ENCODE measurements around the gene SLC22A1.

SLC22A1 gene

GRCh38 chr6:160085713-160086505, 35.7 kb upstream of the SLC22A1 start:
- TF ChIP-seq YY1 (IDR thresholded peaks at IDR 0.05; ENCODE audit: low read depth), result no peak
- TF ChIP-seq CREB1 (IDR thresholded peaks at IDR 0.05; ENCODE audit: low read depth), result no peak
- TF ChIP-seq REST (IDR thresholded peaks at IDR 0.05; ENCODE audit: low read depth), result no peak
- no peak for TF ChIP-seq EP300 (IDR thresholded peaks at IDR 0.05; ENCODE audit: borderline replicate concordance)
- no peak for TF ChIP-seq FOXM1 (IDR thresholded peaks at IDR 0.05; ENCODE audit: borderline replicate concordance, low read depth)
- TF ChIP-seq TAF1 (IDR thresholded peaks at IDR 0.05; ENCODE audit: low read depth), result no peak
- TF ChIP-seq TCF12 (IDR thresholded peaks at IDR 0.05; ENCODE audit: low read depth), result no peak
- no peak for TF ChIP-seq CEBPB (IDR thresholded peaks at IDR 0.05)
- TF ChIP-seq USF1 (IDR thresholded peaks at IDR 0.05), result no peak
- TF ChIP-seq EGR1 (IDR thresholded peaks at IDR 0.05), result no peak
- no peak for TF ChIP-seq RAD21 (IDR thresholded peaks at IDR 0.05; ENCODE audit: low read depth)

- no peak for TF ChIP-seq TCF12 (IDR thresholded peaks at IDR 0.05; ENCODE audit: low read depth)
- TF ChIP-seq REST (IDR thresholded peaks at IDR 0.05; ENCODE audit: low read depth), result no peak
- TF ChIP-seq TAF1 (IDR thresholded peaks at IDR 0.05; ENCODE audit: low read depth), result no peak
- no peak for TF ChIP-seq EGR1 (IDR thresholded peaks at IDR 0.05)
- TF ChIP-seq NFIC (IDR thresholded peaks at IDR 0.05), result no peak
- TF ChIP-seq CEBPB (IDR thresholded peaks at IDR 0.05), result no peak
- TF ChIP-seq TEAD4 (IDR thresholded peaks at IDR 0.05), result no peak
- no peak for TF ChIP-seq MAX (IDR thresholded peaks at IDR 0.05)
- no peak for TF ChIP-seq FOXM1 (IDR thresholded peaks at IDR 0.05; ENCODE audit: borderline replicate concordance, low read depth)
- no peak for TF ChIP-seq CREB1 (IDR thresholded peaks at IDR 0.05; ENCODE audit: low read depth)
- no peak for TF ChIP-seq RAD21 (IDR thresholded peaks at IDR 0.05; ENCODE audit: low read depth)
- TF ChIP-seq YY1 (IDR thresholded peaks at IDR 0.05; ENCODE audit: low read depth), result no peak
Measured at GRCh38 chr6:160086754-160087153, 34.9 kb upstream of the SLC22A1 start.

GRCh38 chr6:160088069-160088783, 33.4 kb upstream of the SLC22A1 start:
- TF ChIP-seq EGR1 (IDR thresholded peaks at IDR 0.05) (no peak), ZBTB7A (IDR thresholded peaks at IDR 0.05; ENCODE audit: low read depth) (no peak), MAX (IDR thresholded peaks at IDR 0.05) (no peak), TEAD4 (IDR thresholded peaks at IDR 0.05) (no peak), CEBPB (IDR thresholded peaks at IDR 0.05) (no peak), TAF1 (IDR thresholded peaks at IDR 0.05; ENCODE audit: low read depth) (no peak), REST (IDR thresholded peaks at IDR 0.05; ENCODE audit: low read depth) (no peak), YY1 (IDR thresholded peaks at IDR 0.05; ENCODE audit: low read depth) (no peak), RAD21 (IDR thresholded peaks at IDR 0.05; ENCODE audit: low read depth) (no peak; the same call in 1 of the 2 replicates)

GRCh38 chr6:160088784-160089533, 32.7 kb upstream of the SLC22A1 start:
- no peak for TF ChIP-seq NFIC (IDR thresholded peaks at IDR 0.05)
- TF ChIP-seq MAX (IDR thresholded peaks at IDR 0.05), result no peak
- no peak for TF ChIP-seq FOXM1 (IDR thresholded peaks at IDR 0.05; ENCODE audit: borderline replicate concordance, low read depth)
- TF ChIP-seq RAD21 (IDR thresholded peaks at IDR 0.05; ENCODE audit: low read depth), result no peak
- TF ChIP-seq REST (IDR thresholded peaks at IDR 0.05; ENCODE audit: low read depth), result no peak
- TF ChIP-seq EP300 (IDR thresholded peaks at IDR 0.05; ENCODE audit: borderline replicate concordance), result no peak
- TF ChIP-seq YY1 (IDR thresholded peaks at IDR 0.05; ENCODE audit: low read depth), result no peak
- TF ChIP-seq CEBPB (IDR thresholded peaks at IDR 0.05), result no peak
- TF ChIP-seq TEAD4 (IDR thresholded peaks at IDR 0.05), result no peak
- no peak for TF ChIP-seq EGR1 (IDR thresholded peaks at IDR 0.05)
- TF ChIP-seq TAF1 (IDR thresholded peaks at IDR 0.05; ENCODE audit: low read depth), result no peak
- TF ChIP-seq CREB1 (IDR thresholded peaks at IDR 0.05; ENCODE audit: low read depth), result no peak
- no peak for TF ChIP-seq USF1 (IDR thresholded peaks at IDR 0.05)
- no peak for TF ChIP-seq TCF12 (IDR thresholded peaks at IDR 0.05; ENCODE audit: low read depth)
- no peak for TF ChIP-seq ZBTB7A (IDR thresholded peaks at IDR 0.05; ENCODE audit: low read depth)

Measured in Ishikawa (cell line).